GM19463 (cell line): Measurements from ENCODE around the gene CHM.
"Not testable (repeated sequence)": the region's sequence is repeated elsewhere in the genome, so short reads cannot be mapped to it uniquely, and the experiment has no call there.

ENCODE experiments used
- ATAC-seq: cut with Tn5 transposase; IDR thresholded peaks from one replicate; pipeline ENCODE4 v1.9.1; 2021; ENCODE audit warnings: mild to moderate bottlenecking, moderate library complexity; ENCODE audit not compliant: unreplicated experiment

CHM gene

DNA sequence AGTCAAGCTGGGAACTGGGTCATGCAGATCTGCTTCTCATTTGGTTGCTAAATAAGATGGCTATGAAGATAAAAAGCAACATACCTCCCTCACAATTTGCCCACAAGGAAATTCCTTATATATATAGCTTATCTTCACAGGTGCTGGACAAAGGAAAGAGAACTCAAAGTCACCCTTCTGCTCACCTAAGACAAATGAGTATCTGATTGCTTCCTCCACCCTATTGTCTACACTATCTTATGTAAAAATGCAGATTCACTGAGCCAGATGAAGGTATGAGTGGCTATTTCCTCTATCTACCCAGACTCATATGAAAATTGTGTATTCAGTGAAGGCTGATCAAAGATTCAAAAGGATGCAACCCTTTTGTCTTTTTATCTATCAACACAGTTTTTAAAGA lies 50.8 kb downstream of the CHM start:
- no peak for ATAC-seq

DNA sequence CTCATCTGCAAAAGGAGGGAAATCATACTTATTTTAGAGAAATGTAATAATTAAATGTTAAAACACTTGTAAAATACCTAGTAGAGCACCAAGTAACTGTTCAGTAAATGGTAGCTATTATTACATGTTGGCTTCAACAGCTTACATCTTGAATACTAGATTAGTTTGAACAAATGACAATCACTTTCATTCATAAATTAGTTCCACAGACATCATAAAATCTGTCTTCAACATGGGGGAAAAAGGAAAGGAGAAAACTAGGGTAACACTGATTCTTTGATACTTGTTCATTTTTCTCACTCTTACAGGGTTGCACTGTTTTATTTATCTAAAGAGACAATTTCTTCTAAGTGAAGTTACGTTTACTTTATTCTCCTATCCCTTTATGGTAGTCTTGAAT lies 51.7 kb downstream of the CHM start:
- ATAC-seq: no peak

DNA sequence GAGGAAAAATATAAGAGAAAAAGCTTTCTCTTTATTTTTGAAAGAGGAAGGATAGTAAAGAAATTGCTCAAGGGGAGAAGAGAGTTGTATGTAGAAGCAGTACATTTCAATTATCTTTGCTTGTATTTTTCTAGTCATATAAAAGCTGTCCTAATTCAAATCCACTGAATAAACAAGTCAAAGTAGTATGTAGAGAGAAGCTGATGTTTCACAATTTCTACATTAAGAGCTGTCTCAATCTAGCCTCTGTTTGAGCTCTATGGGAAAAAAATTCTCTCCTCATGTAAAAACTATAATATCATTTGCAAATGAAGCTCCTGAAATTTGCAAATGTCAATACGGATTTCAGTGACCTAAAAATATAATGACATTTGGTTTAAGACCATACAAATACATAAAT lies 52.6 kb downstream of the CHM start:
- no peak for ATAC-seq

GRCh38 chrX:85994228-85994627 lies 53.1 kb downstream of the CHM start:
- no peak for ATAC-seq

- no peak for ATAC-seq
Measured at GRCh38 chrX:85993539-85994197, 53.7 kb downstream of the CHM start.

DNA sequence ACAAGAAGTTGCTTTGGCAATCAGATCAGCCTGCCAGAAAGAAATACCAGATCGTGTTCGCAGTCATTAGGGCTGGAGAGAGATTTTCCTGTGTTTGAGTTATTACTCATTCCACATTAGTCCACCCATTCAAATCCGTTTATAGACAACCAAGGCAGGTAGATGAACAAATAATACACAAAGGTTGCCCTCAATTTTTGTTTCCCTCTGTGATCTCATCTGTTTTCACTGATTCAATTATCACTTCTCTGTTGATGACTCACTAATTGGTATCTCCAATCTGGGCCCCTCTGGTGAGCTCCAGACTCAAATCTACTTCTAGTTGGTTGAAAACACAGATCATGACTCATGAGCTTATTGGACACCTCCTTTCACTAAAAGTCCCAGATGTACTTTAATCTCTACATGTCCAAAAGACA lies 54.5 kb downstream of the CHM start:
- no peak for ATAC-seq

DNA sequence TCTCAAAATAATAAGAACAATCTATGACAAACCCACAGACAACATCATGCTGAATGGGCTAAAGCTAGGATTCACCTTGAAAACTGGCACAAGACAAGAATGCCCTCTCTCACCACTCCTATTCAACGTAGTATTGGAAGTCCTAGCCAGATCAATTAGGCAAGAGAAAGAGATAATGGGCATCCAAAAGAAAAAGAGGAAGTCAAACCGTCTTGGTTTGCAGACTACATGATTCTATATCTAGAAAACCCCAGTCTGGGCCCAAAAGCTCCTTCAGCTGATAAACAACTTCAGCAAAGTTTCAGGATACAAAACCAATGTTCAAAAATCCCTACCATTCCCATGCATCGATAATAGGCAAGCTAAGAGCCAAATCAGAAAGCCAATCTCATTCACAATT lies 59.0 kb downstream of the CHM start:
- no peak for ATAC-seq

GRCh38 chrX:85980286-85980685 lies 67.1 kb downstream of the CHM start:
- no peak for ATAC-seq

GRCh38 chrX:85977218-85977617 lies 70.1 kb downstream of the CHM start:
- peak; percentile 89 for ATAC-seq

GRCh38 chrX:85972351-85972750 lies 75.0 kb downstream of the CHM start:
- ATAC-seq: not testable (repeated sequence)

DNA sequence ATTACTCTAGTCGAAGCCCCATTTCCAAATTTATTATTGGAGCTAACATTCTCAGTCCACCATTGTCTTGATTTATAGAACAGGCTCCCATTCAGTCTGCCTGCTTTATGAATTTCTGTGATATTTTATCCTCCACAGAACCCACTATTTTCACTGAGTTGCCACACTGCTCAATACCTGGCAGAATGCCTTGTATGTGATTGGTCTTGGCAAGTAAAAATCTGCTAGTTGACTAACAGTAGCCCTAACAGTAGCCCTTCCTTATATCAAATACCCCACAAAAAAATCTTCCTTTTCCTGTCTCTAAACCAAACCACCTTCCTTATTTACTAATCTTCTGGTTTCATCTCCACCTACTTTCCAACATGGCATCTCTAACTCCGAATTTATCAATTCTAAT lies 82.6 kb downstream of the CHM start:
- ATAC-seq: no peak

DNA sequence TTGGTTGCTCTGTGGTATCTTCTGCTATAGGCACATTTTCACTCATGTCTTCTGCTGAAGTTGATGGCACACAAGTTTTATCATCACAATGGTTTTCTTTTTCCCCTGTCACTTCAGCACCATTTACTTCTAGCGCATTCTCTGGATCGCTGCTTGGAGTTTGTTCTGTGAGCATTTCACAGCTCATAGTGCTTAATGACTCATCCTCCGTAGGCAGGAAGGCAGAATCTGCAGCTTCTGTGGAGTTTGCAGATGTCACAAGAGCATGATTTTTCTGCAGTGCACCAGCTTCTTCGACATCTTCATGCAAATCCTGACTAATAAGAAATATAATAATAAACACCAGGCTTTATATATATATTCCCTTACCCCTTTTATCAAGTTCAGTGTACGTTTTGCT lies 83.6 kb downstream of the CHM start:
- ATAC-seq: no peak

GRCh38 chrX:85955510-85955909 lies 91.8 kb downstream of the CHM start:
- no peak for ATAC-seq

GRCh38 chrX:85944751-85945150 lies 102.6 kb downstream of the CHM start:
- ATAC-seq: not testable (repeated sequence)

- no peak for ATAC-seq
Measured at GRCh38 chrX:85941275-85941674, 106.1 kb downstream of the CHM start.

- ATAC-seq: not testable (repeated sequence)
Measured at GRCh38 chrX:85939942-85940341, 107.4 kb downstream of the CHM start.

DNA sequence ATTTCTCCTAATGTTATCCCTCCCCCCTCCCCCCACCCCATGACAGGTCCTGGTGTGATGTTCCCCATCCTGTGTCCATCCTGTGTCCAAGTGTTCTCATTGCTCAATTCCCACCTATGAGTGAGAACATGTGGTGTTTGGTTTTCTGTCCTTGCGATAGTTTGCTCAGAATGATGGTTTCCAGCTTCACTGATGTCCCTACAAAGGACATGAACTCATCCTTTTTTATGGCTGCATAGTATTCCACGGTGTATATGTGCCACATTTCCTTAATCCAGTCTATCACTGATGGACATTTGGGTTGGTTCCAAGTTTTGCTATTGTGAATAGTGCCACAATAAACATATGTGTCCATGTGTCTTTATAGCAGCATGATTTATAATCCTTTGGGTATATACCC lies 113.0 kb downstream of the CHM start:
- ATAC-seq: not testable (repeated sequence)

DNA sequence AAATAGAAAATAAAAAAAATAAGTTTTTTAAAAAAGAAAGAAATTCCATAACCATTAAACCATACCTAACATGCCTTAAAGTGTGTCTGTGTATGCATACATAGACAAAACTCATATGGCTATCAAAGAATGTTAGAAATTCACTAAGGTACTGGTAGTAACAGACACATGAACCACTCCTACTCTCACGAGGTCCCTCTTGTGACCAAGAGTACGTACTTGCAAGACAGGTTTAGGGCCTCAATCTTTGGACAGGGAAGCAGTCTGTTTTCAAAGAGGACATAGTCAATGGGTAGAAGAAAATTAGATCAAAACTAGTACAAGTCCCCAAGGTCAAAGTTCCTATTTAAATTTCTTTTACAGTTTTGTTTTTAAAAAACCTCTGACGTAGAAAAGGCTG lies 117.3 kb downstream of the CHM start:
- ATAC-seq: no peak

GRCh38 chrX:85928606-85929005 lies 118.8 kb downstream of the CHM start:
- ATAC-seq: no peak

- ATAC-seq: no peak
Measured at GRCh38 chrX:85927740-85928139, 119.6 kb downstream of the CHM start.

DNA sequence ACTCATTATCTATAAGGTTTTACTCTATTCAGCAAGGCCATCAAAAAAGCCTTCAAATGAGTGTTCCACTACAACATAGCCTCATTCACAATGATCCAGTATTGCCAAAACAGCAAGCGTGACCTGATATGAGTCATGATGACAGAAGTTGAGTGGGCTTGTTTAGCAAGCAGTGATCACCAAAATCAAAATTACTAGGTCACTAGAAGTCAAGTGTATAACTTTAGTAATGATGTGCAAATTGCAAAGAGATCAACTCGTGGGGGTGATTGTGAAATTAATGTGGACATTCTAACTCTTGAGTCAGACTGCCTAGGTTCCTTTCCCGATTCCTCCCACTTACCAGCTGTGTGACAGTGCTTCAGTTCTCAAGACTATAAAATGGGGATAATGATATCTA lies 124.5 kb downstream of the CHM start:
- ATAC-seq: no peak

GRCh38 chrX:85916656-85917280 lies 130.6 kb downstream of the CHM start:
- not testable (repeated sequence) for ATAC-seq

GRCh38 chrX:85914431-85914830 lies 132.9 kb downstream of the CHM start:
- no peak for ATAC-seq
